ENCODE results near the gene TRMT5.

Gene TRMT5

DNA sequence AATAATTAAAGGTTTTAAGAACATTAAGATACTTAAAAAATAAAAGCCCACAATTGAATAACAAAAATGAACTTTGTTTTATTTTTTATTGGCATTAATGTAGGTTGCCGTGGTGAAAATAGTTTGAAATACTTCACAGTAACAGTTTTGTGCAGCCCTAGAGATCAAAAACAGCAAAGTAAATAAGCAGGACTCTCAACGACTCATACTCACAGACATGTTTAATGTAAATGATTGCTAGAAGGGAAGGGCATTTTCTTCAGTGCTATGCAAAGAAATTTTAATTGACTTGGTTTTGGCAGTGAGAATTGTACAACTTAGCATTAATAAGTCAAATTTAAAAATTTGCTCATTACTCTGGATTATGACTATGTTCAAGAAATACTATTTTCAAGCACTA lies 16.0 kb downstream of the TRMT5 start:
- peak; percentile 62 for DNase-seq

DNA sequence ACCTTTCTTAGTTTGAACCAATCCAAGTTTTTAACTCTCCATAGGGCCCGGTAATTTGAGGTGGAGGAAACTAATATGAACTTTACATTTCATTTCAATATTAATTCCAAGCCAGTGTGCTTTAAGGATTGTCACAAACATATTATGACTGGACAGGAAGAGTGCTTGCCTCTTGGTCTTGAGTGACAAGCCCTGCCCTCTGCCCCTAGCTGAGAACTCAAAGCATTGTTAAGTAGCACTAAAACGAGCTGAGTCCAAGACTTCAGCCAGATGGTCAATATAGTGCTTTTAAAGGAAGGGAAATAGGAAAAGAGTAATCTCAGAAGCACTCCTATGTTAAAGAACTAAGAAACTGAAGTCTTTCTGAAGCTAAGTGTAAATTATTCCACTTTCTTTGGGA lies 17.1 kb downstream of the TRMT5 start:
- DNase-seq = no peak

DNA sequence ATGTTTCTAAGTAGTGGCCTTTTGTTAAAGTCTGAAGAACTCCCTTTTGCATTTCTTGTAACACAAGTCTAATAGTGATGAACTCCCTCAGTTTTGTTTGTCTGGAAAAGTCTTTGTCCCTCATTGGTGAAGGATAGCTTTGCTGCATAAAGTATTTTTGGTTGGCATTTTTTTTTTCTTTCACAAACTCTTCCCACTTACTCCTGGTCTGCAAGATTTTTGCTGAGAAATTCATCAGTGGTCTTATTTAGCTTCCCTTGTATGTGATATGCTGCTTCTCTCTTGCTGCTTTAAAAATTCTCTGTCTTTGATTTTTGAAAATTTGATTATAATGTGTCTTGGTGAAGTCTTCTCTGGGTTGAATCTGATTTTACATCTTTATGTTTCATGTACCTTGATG lies 22.7 kb downstream of the TRMT5 start:
- no peak for DNase-seq

DNA sequence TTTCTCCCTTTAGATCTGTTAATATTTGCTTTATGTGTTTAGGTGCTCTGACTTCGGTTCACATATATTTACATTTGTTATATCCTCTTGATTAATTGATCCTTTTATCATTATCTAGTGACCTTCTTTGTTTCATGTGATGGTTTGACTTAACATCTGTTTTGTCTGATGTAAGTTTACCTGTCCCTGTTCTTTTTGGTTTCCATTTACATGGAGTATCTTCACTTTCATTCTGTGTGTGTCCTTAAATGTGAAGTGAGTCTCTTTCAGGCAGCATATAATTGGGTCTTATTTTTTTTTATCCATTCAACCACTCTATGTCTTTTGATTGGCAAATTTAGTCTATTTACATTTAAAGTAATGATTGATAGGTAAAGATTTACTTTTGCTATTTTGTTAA lies 24.2 kb downstream of the TRMT5 start:
- no peak for DNase-seq

DNA sequence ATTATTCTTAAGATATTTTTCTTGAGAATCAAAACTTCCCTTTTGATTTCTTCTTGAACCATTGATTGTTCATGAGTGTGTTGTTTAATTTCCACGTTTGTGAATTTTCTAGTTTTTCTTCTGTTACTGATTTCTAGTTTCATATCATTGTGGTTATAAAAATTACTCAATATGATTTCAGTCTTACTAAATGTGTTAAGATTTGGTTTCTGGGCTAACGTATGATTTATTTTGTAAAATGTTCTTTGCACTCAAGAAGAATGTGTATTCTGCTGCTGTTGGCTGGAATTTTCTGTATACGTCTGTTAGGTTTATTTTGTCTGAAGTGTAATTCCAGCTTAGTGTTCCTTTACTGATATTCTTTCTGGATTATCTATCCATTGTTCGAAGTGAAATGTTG lies 24.7 kb downstream of the TRMT5 start:
- DNase-seq = no peak

DNA sequence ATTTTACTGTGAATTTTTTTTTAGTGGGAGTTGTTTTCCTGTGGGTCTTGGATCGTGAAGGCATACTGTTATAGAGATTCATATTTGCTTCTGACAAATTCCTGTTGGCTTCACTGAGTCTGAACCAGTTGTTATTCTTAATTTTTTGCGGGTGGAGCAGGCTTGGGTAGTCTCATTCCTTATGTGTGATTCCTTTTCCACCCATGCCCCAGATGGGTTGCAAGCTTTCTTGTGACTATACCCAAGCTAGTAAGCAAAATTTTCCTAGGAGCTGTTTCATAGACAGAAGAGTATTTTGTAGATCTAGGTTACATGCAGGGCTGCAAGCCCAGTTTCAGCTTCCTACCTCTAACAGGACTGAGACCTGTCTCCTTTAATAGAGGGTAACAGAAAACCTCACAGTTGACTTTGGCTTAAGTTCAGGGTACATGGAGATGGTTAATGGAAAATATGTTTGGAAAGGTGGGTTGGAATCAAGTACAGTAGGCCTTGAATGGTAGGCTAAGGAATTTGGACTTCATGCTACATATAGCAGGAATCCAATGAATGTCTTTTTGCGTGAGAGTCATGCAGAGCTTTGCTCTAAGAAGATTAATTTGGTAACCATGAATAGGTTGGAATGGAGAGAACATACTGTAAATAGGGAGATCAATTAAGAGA lies 29.0 kb downstream of the TRMT5 start:
- peak; percentile 24 for DNase-seq

DNA sequence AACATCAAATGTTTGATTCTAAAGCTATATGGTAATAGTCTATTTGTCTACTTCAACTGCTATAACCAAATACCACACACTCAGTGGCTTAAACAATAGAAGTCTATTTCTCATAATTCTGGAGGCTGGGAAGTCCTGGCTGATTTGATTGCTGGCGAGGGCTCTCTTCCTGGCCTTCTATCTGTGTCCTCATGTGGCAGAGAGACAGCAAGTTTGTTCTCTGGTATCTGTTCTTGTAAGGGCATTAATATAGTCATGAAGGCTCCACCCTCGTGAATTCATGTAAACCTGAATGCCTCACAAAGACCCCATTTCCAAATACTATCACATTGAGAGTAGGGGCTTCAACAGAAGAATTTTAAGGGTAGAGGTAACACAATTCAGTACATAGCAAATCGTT lies 34.1 kb downstream of the TRMT5 start:
- DNase-seq = no peak

DNA sequence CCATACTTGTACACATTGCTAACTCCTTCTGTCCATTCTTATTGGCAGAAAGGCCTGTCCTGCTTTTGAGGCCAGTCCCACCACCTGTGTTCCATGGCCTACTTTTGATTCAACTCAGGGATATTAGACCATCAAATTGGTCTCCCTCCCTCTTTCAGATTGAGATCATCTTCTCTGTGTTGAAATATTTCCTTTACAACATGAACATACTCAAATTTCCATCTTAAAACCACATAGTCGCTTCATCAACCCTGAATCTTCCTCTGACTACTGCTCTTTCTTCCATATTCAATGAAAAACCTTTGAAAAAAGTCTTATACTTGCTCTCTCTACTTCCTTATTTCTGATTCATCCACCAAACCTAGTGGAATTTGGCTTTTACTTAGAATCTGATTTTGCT lies 34.9 kb downstream of the TRMT5 start:
- peak; percentile 47 for DNase-seq

DNA sequence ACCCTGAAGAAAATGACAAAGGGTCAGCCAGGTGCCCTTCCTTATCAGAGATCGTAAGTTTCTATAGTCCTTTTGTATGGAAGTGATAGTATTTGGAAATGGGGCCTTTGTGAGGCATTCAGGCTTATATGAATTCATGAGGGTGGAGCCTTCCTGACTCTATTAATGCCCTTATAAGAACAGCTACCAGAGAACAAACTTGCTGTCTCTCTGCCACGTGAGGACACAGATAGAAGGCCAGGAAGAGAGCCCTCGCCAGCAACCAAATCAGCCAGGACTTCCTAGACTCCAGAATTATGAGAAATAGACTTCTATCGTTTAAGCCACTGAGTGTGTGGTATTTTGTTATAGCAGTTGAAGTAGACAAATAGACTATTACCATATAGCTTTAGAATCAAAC lies 36.7 kb downstream of the TRMT5 start:
- DNase-seq = no peak

DNA sequence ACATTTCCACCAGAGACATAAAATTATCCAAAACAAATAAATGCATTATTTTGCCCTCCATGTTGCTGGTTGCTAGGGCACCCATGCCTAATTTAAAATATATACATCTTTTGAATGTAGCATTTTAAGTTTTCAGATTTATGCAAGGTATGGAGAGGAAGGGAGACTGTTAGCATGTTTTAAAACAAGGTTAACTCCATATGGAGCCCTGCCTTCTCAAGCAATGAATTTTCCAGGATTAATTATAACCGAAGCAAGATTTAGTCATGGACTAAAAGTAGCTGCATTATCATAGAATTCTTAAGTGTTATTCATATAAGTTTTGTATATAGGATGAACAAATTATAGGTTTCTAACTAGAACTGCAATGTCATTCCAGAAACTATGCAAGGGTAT lies 37.2 kb downstream of the TRMT5 start:
- DNase-seq = peak; percentile 9

DNA sequence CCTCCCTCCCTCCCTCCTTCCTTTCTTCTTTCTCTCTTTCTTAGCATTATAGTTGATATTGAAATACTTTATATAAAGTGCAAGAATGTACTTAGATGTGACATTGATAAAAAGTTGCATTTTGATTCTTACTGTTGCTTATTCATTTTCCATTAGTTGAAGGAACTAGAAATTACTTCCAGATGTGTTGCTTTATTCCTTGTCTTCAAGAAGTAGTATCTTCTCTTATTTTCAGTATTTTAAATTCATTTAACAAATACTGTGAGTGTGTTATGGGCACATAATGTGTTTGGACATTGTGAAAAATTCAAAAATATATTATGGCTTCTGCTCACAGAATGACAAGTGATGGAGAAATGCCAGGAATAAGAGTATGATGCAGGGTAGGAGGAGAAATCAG lies 45.6 kb downstream of the TRMT5 start:
- no peak for DNase-seq

DNA sequence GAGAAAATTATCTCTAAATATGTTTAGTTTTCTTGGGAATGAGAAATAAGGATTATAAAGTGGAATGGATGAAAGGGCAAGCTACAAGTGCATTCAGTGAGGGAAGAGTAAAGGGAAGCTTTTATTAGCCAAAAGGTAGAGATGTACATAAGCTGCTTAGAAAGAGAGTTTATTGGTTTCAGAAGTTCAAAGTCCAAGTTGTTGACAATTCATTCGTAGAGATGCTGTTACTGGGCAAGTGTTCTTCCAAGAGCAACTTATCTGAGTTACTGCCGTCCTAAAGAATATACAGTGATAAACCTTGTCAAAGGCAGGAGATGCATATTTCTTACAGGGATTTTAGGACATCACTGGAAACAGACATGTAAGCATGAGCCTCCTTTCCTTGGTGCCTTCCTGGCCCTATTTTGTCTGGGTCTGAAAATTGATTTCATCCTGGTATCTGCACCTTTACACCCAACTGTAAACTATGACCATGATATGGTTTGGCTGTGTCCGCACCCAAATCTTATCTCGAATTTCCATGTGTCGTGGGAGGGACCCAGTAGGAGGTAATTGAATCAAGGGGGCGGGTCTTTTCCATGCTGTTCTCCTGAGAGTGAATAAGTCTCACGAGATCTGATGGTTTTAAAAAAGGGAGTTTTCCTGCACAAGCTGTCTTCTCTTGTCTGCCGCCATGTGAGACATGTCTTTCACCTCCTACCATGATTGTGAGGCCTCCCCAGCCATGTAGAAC lies 46.8 kb downstream of the TRMT5 start:
- DNase-seq = no peak

DNA sequence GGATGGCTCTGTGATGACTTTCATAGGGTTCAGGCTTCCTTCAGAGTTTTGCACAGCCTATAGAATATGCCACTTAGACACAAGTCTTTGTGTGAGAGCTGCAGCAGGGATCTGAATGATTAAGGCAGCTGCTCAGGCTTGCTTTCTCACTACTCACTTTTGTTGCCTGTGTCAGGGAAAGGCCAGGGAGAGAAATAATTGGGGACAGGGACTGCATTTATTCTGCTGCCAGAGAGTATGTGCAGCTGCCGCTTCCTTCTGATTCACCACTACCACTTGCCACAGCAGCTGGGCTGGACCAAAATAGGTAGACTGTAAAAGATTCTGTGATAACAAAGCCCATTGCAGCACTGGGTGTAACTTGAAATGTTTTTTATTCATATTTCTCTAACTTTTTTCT lies 49.7 kb downstream of the TRMT5 start:
- no peak for DNase-seq

DNA sequence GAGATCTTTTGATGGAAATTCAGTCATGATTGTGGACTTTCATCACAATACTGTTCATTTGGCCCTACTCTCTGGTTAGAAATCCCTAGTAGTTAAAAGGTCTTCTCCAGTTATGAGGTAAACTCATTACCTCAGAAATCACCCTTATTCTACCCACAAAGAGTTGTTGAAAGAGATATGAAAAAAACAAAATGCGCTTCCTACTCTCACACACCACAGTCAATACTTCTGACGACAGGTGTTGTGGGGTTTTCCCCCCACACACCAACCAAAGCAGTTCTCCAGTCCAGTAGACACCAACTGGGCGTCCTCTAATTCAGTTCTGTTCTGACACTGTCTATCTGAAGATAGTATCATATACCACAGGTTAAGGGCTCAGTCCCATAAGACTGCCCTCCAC lies 54.9 kb downstream of the TRMT5 start:
- no peak for DNase-seq

DNA sequence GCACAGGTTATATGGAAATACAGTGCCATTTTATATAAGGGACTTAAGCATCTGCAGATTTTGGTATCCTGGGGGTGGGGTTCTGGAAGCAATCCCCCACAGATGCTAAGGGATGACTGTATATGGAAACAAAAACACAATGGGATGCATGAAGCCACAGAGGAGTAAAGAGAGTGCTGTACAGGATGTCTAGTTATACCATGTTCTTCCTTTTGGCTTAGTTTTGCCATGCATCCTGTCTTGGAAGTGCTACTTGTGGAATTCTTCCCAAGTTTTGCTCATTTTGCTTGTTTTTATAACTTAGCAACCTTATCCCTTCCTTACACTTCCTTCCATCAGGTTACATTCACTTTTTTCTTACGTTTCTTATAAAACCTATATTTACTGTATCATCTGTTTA lies 55.6 kb downstream of the TRMT5 start:
- DNase-seq = no peak

DNA sequence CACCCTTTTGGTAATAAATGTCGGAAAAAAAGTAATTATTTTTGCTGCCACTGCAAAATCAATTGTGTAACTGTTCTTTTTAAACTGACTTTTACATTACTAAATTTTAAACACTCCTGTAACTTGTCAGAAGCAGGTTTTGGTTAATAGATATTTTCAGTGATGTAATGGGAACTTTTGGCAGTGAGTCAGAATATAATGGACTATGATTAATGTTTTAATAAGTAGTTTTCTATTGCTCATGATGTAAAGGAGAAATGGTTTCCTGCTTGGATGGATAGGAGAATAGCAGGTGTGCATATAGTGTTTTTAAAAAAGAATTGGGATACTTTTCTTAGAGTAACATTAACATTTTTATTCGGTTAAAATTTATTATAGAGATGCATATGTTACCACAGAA lies 58.8 kb downstream of the TRMT5 start:
- peak; percentile 55 for DNase-seq
